Measurements from ENCODE around the gene UBA6.
"Not testable (repeated sequence)": the region's sequence is repeated elsewhere in the genome, so short reads cannot be mapped to it uniquely, and the experiment has no call there.

The UBA6 gene

DNA sequence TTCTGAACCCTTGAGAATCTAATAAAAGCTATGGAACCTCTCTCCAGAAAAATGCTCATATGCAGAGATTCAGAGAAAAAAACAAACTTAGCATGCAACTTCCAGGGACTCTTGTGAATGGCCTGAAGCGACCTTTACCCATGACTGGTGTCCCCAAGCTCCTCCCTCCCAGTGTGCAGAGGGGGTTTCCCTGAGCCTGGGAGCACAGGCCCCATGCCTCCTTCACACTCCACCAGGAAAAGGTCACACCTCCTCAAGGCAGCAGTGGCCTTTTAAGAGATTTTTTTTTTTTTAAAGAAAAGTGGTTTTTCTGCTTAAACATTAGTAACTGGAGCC, 13.3 kb upstream of the UBA6 start:
- DNase-seq (ENCODE audit: low read depth in 1 of 2, low spot score in 1 of 2), result no peak

DNA sequence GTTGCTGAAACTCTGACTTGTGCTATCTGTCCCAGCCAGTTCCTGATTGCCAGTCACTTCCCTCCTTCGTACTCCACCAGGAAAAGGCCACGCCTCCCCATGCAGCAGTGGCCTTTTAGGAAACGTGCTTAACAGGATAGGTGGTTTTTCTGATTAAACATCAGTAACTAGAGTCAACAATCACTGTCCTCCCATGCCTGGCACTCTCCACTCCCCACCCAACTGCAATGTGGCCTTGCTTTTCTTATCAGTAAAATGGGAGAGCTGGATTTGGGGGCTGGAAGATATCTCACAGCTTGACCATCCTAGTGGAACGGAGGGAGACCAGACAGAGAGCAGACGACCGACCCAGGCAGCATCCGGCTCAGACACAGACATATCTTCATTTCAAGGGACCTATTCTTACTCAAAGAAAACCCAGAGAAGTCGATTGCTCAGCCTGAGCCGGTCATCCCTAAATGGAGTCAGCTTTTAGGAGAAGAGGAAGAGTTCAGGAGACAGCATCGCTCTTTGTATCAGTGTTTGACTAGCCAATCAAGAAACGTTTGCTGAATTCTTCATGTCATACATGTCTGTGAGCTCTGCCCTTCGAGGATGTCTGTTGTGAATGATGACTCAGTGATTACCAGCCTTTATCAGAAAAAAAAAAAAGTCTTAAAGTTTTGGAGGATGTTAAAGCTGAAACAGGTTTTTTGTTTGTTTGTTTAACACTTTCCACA, 12.7 kb upstream of the UBA6 start:
- no peak for DNase-seq (ENCODE audit: low read depth in 1 of 2, low spot score in 1 of 2)

DNA sequence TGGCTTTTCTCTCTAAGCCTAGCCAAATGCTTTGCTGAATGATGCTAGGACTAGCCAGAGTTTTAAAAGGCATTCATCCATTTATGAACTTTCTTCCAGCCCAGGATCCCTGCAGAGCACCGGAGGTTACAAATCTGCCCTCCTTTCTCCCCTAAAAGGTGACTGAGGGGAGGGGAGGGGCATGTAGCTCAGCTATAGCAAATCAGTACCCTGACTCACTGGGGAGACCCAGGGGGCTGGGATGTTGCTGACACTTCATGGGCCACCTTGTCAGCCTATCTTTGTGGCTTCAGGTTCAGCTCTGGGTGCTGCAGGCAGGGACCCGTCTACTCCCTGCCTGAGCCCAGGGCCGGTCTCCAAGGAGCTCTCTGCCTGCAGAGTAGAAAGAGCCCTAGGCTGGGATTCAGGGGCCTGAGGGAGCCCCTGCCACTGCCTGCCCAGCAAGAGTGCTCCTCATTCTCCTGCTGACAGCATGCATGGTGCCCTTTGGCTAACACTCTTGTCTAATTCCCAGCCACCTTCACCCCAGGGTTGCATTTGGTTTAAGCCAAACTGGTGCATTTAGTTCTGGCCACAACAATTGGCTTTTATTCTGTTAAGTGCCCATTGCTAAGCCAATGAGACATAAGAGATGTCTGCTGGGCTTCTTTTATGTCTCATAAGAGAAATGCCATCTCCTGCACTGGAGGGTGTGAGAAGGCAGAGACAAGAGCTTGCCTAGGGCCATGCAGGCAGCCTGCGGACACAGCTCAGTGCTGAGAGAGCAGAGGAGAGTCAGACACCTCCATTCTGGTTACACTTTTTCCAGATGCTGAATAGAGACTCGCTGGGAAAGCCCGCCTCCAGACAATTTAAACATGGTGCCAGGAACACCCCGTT, 11.9 kb upstream of the UBA6 start:
- no peak for DNase-seq (ENCODE audit: low read depth in 1 of 2, low spot score in 1 of 2)

DNA sequence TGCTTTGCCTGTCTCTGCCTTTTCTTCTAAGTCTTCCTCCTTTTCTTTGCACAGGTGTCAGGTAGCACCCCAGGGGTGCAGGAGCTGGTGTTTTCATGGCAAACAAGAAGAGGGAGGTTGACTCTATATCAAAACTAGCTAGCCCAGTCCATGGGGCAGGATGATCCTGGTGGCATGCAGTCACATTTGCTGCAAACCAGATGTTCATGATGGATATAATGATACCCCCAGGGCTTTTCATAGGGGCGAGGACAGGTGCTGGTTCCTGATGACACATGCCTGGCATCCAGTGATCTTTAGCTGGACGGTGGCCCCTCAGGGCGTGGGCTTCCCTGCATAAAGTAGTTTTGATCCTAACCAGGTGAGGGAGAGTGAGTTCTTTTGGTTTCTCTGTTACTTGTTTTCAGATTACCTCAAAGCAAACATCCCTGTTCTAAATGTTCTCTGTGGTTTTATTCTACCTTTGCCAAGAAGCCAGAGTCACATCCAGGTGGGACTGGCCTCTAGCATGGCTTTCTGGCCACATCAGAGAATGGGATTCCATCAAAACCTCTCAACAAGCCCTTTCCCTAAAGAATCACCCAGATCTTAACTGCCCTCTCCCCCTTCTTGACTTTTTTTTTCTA, 11.2 kb upstream of the UBA6 start:
- no peak for DNase-seq (ENCODE audit: low read depth in 1 of 2, low spot score in 1 of 2)

DNA sequence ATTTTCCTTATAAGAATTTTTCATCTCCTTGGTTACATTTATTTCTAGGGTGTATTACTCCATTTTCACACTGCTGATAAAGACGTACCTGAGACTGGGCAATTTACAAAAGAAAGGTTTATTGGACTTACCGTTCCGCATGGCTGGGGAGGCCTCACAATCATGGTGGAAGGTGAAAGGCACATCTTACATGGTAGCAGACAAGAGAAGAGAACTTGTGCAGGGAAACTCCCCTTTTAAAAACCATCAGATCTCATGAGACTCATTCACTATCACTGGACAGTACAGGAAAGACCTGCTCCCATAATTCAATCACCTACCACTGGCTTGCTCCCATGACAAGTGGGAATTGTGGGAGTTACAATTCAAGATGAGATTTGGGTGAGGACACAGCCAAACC, 5.7 kb upstream of the UBA6 start:
- DNase-seq (ENCODE audit: low read depth in 1 of 2, low spot score in 1 of 2), result not testable (repeated sequence)

DNA sequence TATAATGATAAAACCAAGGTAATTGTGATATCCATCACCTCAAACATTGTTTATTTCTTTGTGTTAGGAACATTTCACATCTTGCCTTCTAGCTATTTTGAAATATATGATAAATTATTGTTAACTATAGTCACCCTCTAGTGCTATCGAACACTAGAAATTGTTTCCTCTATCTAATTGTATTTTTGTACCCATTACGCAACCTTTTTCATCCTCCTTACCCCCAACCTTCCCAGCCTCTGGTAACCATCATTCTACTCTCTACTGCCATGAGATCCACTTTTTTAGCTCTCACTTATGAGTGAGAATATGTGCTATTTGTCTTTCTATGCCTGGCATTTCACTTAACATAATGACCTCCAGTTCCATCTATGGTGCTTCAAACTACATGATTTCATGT, 3.9 kb upstream of the UBA6 start:
- DNase-seq (ENCODE audit: low read depth in 1 of 2, low spot score in 1 of 2), result no peak

DNA sequence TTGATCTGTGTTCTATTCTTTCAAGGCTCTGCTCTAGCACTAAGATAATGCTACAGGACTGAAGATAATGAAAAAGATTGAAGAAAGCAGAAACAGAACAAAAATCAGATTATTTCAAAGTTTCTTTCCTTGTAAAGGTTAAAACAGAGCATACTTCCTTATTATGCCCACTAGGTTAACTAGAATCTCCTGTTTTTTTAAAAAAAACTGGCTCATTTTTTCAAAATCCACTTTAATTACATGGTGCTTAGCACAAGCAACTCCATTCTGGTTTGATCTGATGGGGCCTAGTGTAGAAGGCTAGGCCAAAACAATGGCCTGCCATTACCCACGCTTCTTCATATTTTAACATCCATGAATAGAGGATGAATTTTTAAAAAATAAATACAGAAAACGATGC, 1.2 kb upstream of the UBA6 start:
- no peak for DNase-seq (ENCODE audit: low read depth in 1 of 2, low spot score in 1 of 2)

DNA sequence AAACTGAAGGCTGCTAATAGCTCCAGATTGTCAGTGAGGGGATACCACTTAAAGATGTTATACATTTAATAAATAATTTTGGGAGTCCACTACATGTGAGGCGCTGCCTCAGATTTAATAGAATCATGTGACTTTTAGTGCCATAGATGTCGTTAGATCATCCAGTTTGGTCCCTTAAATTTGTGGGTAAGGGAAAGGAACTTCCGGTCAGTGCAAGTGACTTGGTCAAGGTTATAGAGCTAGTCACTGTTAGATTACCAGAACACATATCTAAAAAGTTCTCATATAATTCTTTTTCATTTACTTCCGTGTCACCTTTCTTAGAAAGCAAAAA, 529 bp upstream of the UBA6 start:
- no peak for DNase-seq (ENCODE audit: low read depth in 1 of 2, low spot score in 1 of 2)

DNA sequence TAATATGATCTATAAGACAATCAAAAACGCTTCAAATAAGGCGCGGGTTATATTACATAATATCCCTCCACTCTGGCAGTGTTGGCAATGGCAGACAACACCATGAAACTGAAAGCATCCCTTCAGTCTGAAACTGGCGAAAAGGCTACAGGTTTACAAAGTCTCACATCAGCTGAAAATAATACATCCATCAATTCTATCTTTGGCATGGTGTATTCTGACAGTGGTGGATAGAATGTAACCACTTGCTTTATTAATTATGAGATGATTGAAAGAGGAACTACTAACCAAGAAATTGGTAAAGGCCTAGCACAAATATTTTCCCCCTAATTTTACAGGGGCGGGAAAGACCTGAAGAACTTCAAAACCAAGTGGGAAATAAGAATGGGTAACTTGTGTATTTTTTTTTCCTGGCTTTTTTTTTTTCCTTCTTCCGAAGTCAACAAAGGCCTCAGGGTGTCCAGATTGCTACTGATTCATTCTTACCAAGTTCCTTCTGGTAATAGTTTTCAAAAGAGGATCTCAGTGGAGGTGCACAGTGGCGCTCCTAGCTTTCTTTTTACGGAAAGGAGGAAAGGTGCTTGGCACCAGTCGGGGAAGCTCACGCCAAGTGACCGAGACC, 728 bp downstream of the UBA6 start:
- DNase-seq (ENCODE audit: low read depth in 1 of 2, low spot score in 1 of 2), result no peak

DNA sequence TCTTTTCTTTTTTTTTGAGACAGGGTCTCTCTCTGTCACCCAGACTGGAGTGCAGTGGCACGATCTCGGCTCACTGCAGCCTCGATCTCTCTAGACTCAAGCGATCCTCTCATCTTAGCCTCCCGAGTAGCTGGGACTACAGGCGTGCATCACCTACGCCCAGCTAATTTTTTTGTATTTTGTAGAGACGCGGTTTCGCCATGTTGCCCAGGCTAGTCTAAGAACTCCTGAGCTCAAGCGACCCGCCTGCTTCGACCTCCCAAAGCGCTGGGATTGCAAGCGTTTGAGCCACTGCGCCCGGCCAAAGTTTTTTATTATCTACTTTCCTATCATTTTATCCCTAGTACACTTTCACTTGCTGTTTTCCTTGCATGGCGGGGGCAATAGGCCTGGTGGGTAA, 1.4 kb downstream of the UBA6 start:
- no peak for DNase-seq (ENCODE audit: low read depth in 1 of 2, low spot score in 1 of 2)

DNA sequence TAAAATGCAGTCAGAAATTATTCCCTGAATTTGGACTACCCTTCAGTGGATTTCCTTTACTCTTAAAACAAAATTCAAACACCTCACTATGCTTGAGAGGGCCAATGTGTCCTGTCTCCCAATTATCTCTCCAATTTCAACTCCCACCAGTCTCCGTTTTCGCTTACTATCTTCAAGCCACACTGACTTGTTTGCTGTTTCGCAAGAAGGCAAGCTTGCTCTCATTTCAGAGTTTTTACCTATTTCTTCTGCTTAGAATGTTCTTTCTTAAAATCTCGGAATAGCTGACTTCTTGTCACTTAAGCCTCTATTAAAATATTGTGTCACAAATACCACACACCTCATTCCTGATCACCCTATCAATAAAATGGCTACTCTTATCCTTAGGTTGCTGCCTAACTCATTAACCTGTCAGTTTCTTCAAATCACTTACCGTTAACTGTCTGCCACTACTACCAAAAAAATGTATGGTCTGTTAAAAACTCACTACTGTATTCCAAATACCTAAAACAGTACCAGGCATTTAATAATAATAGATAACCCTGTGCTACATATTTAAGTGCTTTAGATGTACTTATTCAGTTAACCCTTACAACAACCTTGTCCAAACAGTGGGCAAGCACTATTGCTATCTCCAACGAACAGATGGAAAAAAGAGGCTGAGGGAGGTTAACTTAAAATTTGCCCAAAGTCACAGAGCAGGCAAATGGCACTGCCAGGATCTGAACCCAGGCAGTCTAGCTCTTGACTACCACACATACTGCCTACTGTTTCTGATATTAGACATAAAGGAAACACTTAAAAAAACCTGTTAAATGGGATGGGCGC, 2.9 kb downstream of the UBA6 start:
- DNase-seq (ENCODE audit: low read depth in 1 of 2, low spot score in 1 of 2), result no peak

DNA sequence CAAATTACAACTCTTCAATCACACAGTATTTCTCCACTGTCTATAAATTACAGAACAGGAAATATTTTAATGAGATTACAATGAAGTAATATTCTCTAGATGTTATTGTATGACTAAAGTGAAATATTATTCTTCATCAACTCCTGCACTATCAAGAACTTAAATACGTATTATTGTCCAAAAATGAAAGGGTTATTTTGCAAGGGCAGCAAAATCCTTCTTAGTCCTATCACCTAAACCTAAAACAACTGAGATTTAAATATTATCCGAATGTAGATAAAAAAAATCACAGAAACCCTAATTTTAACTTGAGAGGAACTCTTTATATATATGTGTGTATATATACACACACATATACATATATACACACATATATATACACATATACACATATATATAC, 4.9 kb downstream of the UBA6 start:
- DNase-seq (ENCODE audit: low read depth in 1 of 2, low spot score in 1 of 2), result no peak

DNA sequence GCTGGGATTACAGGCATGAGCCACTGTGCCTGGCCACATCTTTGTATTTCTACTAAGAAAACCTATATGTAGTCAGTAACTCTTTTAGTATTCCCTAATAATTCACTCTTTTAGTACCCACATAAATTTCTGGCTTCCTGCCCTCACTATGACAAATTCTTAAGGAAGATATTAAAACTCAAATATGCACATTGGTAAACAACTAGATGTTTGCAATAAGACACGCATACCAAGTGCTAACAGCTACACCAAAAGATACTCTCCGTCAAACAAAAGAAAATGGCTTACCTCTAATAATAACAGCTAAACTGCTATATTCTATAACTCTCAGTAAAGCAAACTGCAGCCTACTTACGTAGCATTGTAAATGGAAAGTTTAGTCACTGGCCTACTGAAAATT, 6.3 kb downstream of the UBA6 start:
- no peak for DNase-seq (ENCODE audit: low read depth in 1 of 2, low spot score in 1 of 2)

DNA sequence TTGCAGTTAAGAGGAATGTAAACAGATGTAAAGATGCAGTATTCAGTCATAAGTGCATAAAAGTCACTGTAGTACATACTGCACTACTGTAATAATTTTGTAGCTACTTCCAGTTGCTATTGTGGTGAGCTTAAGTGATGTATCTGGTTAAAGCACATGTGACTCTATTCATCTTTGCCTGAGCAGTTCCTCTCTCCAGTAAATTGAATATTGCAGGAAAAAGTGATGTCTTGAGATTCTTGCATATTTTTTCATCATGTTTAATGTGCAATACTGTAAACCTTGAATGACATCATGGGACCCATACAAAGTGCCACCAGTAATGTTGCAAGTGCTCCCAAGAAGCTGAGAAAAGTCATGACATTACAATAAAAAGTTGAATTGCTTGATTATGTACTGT, 9.6 kb downstream of the UBA6 start:
- no peak for DNase-seq (ENCODE audit: low read depth in 1 of 2, low spot score in 1 of 2)

DNA sequence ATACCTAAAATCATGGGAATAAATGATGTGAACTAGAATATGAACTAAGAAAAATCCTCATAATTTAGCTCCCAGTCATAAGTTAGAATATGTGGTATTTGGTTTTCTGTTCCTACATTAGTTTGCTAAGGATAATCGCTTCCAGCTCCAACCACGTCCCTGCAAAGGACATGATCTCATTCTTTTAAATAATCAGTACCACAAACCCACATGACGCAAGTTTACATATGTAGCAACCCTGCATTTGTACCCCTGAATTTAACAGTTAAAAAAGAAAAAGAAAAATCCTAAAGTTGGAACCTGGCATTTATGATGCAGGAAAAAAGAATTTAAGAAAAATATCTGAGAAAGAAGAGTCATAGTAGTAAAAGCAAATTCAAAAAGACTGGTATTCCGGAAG, 13.3 kb downstream of the UBA6 start:
- DNase-seq (ENCODE audit: low read depth in 1 of 2, low spot score in 1 of 2), result no peak

DNA sequence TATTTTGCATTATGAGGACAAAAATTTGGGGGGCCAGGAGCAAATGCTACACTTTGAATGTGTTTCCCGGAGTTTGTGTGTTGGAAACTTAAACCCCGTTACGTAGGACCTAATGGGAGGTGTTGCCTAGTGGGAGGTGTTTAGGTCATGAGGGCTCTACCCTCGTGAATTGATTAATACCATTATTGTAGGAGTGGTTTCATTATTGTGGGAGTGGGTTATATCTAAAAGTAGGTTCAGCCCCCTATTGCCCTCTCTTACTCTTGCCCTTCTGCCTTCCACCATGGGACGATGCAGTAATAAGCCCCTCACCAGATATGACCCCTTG, 15.5 kb downstream of the UBA6 start:
- DNase-seq (ENCODE audit: low read depth in 1 of 2, low spot score in 1 of 2), result no peak

DNA sequence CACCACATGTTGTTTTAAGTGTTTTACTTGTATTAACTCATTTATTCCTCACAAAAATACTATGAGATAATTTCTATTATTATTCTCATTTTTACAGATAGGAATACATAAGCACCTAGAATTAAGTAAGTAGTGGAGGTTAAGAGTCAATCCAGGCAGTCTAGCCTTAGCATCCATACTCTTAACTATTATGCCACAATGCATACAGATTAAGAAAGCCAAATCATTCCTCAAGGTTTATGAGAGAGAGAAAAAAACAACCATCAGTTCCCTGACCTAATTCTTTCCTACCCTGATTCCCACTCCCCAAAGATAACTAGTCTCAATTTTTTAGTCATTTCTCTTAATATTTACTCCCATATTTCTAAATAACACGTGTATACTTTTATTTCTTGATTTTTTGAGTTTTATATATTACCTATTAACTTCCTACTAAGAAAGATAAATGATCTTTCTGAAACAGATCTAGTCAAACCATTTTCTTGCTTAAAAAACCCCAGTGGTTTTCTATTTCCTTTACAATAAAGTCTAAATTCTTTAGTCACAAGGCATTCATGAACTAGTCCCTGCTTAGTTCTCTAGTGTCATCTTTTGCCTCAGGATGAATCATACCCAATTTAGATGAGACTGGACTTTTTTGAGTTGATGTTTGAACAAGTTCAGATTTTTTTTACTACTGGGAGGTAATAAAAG, 16.0 kb downstream of the UBA6 start:
- DNase-seq (ENCODE audit: low read depth in 1 of 2, low spot score in 1 of 2), result no peak

DNA sequence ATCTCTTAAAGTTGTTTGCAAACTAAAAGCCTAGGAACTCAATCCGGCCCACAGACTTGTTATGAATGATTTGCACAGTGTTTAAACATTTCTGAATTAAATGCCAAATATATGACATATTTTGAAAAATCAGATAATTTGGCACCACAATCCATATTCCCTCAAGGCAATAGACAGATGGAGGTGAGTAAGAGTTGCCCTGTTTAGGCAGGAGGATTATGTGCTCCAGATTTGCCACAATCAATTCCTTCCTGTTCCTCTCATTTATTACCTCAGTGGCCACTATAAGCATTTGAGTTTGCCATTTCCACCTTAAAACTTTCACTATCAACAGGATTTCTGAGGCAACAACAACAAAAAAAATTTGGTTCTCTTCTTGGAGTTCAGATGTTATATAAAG, 18.7 kb downstream of the UBA6 start:
- DNase-seq (ENCODE audit: low read depth in 1 of 2, low spot score in 1 of 2), result no peak

DNA sequence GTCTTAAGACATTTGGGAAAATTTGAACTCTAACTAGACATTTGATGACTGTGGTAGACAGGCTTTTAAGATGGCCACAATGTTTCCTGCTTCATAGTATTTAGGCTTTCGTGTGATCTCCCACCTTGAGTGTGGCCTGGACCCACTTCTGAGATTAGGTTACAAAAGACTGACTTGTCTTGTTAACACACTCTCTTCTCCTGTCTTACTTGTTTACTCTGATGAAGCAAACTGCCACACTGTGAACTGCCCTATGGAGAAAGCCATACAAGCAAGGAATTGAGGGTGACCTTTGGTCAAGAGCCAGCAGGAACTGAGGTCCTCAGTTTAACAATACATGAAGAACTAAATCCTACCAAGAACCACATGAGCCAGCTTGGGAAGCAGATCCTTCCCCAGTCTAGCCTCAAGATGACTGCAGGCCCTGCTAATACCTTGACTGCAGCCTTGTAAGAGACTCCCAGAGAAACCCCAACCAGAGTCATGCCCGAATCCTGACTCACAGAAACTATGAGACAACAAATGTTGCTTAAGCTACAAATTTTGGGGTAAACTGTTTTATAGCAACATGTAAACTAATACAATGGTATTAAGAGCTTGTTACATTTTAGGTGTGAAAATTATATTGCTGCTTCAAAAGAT, 20.3 kb downstream of the UBA6 start:
- no peak for DNase-seq (ENCODE audit: low read depth in 1 of 2, low spot score in 1 of 2)

DNA sequence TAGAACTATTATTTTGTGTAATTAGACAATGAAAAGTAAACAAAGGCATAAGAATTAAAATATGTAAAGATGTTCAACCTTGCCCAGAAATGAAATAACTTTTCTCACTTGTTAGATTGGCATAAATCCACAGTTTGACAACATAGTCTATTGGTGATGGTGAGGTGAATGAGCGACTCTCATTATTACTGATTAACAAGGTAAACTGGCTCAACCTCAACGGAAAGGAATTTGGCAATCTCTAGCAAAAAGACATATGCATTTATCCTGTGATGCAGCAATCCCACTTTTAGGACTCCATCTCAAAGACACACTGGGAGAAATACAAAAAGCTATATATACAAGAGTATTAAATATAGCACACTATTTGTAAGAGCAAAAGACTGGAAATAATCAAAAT, 22.3 kb downstream of the UBA6 start:
- DNase-seq (ENCODE audit: low read depth in 1 of 2, low spot score in 1 of 2), result no peak
